Measurements from ENCODE around the gene RBM45. TPM values are rescaled to one million over a fixed set of nuclear protein-coding genes. Genes with fewer than 3 reads are reported as not detected.
"Not testable (repeated sequence)": the region's sequence is repeated elsewhere in the genome, so short reads cannot be mapped to it uniquely, and the experiment has no call there.

Gene RBM45
- total RNA-seq, 1 experiment from 2014 or later = 21.5 TPM

- in situ Hi-C loops (cut with HindIII; ENCODE audit: low pct_unique_long_range_greater_than_20kb, low sequenced_read_pairs) = no loop called here
- DNase-seq (ENCODE audit: low read depth, low spot score) = no peak
Observed at GRCh38 chr2:178142274-178143065, 30.2 kb downstream of the RBM45 start.

GRCh38 chr2:178143481-178143880 is 31.2 kb downstream of the RBM45 start:
- peak; percentile 6 for DNase-seq (ENCODE audit: low read depth, low spot score)
- in situ Hi-C loops (cut with HindIII; ENCODE audit: low pct_unique_long_range_greater_than_20kb, low sequenced_read_pairs) = no loop called here

GRCh38 chr2:178152033-178152432 is 39.8 kb downstream of the RBM45 start:
- in situ Hi-C loops (cut with HindIII; ENCODE audit: low pct_unique_long_range_greater_than_20kb, low sequenced_read_pairs) = no loop called here
- no peak for DNase-seq (ENCODE audit: low read depth, low spot score)

GRCh38 chr2:178152542-178152941 is 40.3 kb downstream of the RBM45 start:
- in situ Hi-C loops (cut with HindIII; ENCODE audit: low pct_unique_long_range_greater_than_20kb, low sequenced_read_pairs) = no loop called here
- DNase-seq (ENCODE audit: low read depth, low spot score) = no peak

- in situ Hi-C loops (cut with HindIII; ENCODE audit: low pct_unique_long_range_greater_than_20kb, low sequenced_read_pairs) = no loop called here
Observed at GRCh38 chr2:178152977-178153376, 40.7 kb downstream of the RBM45 start.

GRCh38 chr2:178153878-178154277 is 41.6 kb downstream of the RBM45 start:
- in situ Hi-C loops (cut with HindIII; ENCODE audit: low pct_unique_long_range_greater_than_20kb, low sequenced_read_pairs) = not testable (repeated sequence)

More at GRCh38 chr2:178152977-178153376, 40.7 kb downstream of the RBM45 start:
- DNase-seq (ENCODE audit: low read depth, low spot score) = no peak

GRCh38 chr2:178155524-178155923 is 43.3 kb downstream of the RBM45 start:
- in situ Hi-C loops (cut with HindIII; ENCODE audit: low pct_unique_long_range_greater_than_20kb, low sequenced_read_pairs) = no loop called here
- DNase-seq (ENCODE audit: low read depth, low spot score) = no peak

More at GRCh38 chr2:178153878-178154277, 41.6 kb downstream of the RBM45 start:
- not testable (repeated sequence) for DNase-seq (ENCODE audit: low read depth, low spot score)

GRCh38 chr2:178157574-178157973 is 45.3 kb downstream of the RBM45 start:
- in situ Hi-C loops (cut with HindIII; ENCODE audit: low pct_unique_long_range_greater_than_20kb, low sequenced_read_pairs) = no loop called here
- no peak for DNase-seq (ENCODE audit: low read depth, low spot score)

- in situ Hi-C loops (cut with HindIII; ENCODE audit: low pct_unique_long_range_greater_than_20kb, low sequenced_read_pairs) = no loop called here
- DNase-seq (ENCODE audit: low read depth, low spot score) = no peak
Observed at GRCh38 chr2:178159966-178160365, 47.7 kb downstream of the RBM45 start.

- in situ Hi-C loops (cut with HindIII; ENCODE audit: low pct_unique_long_range_greater_than_20kb, low sequenced_read_pairs) = no loop called here
- no peak for DNase-seq (ENCODE audit: low read depth, low spot score)
Observed at GRCh38 chr2:178160601-178161000, 48.4 kb downstream of the RBM45 start.

GRCh38 chr2:178163395-178163794 is 51.2 kb downstream of the RBM45 start:
- in situ Hi-C loops (cut with HindIII; ENCODE audit: low pct_unique_long_range_greater_than_20kb, low sequenced_read_pairs) = no loop called here
- DNase-seq (ENCODE audit: low read depth, low spot score) = peak; percentile 46

- in situ Hi-C loops (cut with HindIII; ENCODE audit: low pct_unique_long_range_greater_than_20kb, low sequenced_read_pairs) = no loop called here
- no peak for DNase-seq (ENCODE audit: low read depth, low spot score)
Observed at GRCh38 chr2:178163911-178164310, 51.7 kb downstream of the RBM45 start.

- in situ Hi-C loops (cut with HindIII; ENCODE audit: low pct_unique_long_range_greater_than_20kb, low sequenced_read_pairs) = no loop called here
- no peak for DNase-seq (ENCODE audit: low read depth, low spot score)
Observed at GRCh38 chr2:178173657-178174056, 61.4 kb downstream of the RBM45 start.

GRCh38 chr2:178177066-178177679 is 64.9 kb downstream of the RBM45 start:
- DNase-seq (ENCODE audit: low read depth, low spot score) = no peak
- in situ Hi-C loops (cut with HindIII; ENCODE audit: low pct_unique_long_range_greater_than_20kb, low sequenced_read_pairs) = no loop called here

Small RNAs within 50 kb of the gene (small RNA-seq; reads per million reads assigned to genes)
- 0 reads per million in 2 experiments for gene AC011998.1
- gene RNU5E-9P = 0.08 to 0.72 reads per million in 2 experiments

Other genes with a start within 250 kb of the RBM45 start
- gene PDE11A, start 39.7 kb upstream of the RBM45 start, total RNA-seq (2014; rRNA removed; shearing (Covaris generic)) = 1.7 and 2.5 TPM in 2 replicates
- 3.7 and 5.1 TPM in 2 replicates for gene OSBPL6, start 82.1 kb downstream of the RBM45 start, total RNA-seq (2014; rRNA removed; shearing (Covaris generic))